ENCODE measurements around the gene C1QTNF8.

The C1QTNF8 gene

GRCh38 chr16:1038932-1039331 lies 57.1 kb downstream of the C1QTNF8 start:
- DNase-seq: no peak
